Measurements from ENCODE around the gene WDR86. TPM values are rescaled to one million over a fixed set of nuclear protein-coding genes. Genes with fewer than 3 reads are reported as not detected.

Gene WDR86
- total RNA-seq, 1 donor from 2014 or later: 70.5 TPM

DNA sequence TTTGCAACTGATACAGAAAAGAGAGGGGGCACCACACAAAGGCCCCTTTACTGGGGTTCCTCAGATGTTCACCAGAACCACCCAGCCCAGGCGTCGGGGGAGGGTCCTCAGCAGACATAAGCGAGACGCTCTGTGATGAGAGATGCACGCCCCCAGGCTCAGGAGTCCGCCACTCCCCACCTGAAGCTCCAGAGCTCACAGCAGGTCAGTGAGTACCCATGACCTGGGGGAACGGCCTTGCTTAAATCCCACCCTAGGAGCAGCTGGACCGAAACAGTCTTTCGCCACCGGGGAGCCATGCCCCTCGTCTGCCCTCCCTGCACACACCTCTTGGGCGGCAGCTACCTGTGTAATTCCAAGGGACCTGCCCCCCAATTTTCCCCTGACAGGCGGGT lies 27.3 kb upstream of the WDR86 start:
- DNase-seq: no peak
- Mint-ChIP-seq H3K27me3 (ENCODE audit: unreplicated experiment) (no peaks in the 10 kb centered on the region), H3K36me3 (ENCODE audit: unreplicated experiment) (no peaks in the 10 kb centered on the region), H3K4me1 (ENCODE audit: low read depth, unreplicated experiment) (peaks cover 2% of the 10 kb centered on the region), H3K27ac (ENCODE audit: unreplicated experiment) (no peak overlapping the region), H3K9me3 (ENCODE audit: unreplicated experiment) (peaks cover 3% of the 10 kb centered on the region), H3K4me3 (ENCODE audit: unreplicated experiment) (no peak overlapping the region)
- no peak for TF ChIP-seq CTCF (IDR thresholded peaks at IDR 0.05; ENCODE audit: partially characterized antibody, unreplicated experiment)

DNA sequence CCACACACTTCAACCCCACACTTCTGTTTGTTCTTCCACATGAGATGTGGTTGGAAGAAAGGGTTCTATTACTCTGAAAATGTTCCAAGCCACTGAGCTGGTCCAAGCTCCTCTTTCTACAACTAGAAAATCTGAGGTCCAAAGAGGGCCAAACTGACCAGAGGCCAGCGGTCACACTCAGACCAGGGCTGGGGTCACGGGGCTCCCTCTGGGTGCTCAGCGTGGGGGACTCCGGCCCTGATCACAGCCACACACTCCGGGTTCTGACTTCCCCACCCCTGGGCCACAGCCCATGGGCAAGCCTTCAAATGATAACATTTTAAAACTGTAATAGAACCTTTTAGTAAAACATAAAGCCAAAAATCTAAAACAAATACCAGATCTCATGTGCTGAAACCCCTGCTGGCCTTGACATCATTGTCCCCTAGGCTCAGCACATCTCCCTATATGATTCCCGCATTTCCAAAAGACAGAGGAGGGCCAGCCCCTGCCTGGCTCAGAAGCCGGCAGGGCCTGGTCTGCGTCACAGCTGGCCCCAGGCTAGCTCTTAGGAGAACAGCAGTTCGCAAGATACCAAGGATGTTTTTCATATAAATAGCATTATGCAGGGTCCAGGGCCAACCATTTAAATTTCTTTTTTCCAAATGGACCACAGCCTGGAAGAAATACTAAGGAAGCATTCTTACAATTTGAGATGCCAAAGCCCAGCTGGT lies 26.8 kb upstream of the WDR86 start:
- H3K27me3 Mint-ChIP-seq (ENCODE audit: unreplicated experiment): no peaks in the 10 kb centered on the region
- H3K9me3 Mint-ChIP-seq (ENCODE audit: unreplicated experiment): no peaks in the 10 kb centered on the region
- no peaks in the 10 kb centered on the region for H3K36me3 Mint-ChIP-seq (ENCODE audit: unreplicated experiment)
- peaks cover 2% of the 10 kb centered on the region for H3K4me1 Mint-ChIP-seq (ENCODE audit: low read depth, unreplicated experiment)
- H3K4me3 Mint-ChIP-seq (ENCODE audit: unreplicated experiment): no peak overlapping the region
- TF ChIP-seq CTCF (IDR thresholded peaks at IDR 0.05; ENCODE audit: partially characterized antibody, unreplicated experiment): no peak
- no peak overlapping the region for H3K27ac Mint-ChIP-seq (ENCODE audit: unreplicated experiment)
- DNase-seq: no peak

- no peak overlapping the region for H3K4me3 Mint-ChIP-seq (ENCODE audit: unreplicated experiment)
- no peaks in the 10 kb centered on the region for H3K36me3 Mint-ChIP-seq (ENCODE audit: unreplicated experiment)
- TF ChIP-seq CTCF (IDR thresholded peaks at IDR 0.05; ENCODE audit: partially characterized antibody, unreplicated experiment): no peak
- H3K4me1 Mint-ChIP-seq (ENCODE audit: low read depth, unreplicated experiment): peaks cover 2% of the 10 kb centered on the region
- no peaks in the 10 kb centered on the region for H3K27me3 Mint-ChIP-seq (ENCODE audit: unreplicated experiment)
- no peak for DNase-seq
- no peak overlapping the region for H3K27ac Mint-ChIP-seq (ENCODE audit: unreplicated experiment)
- H3K9me3 Mint-ChIP-seq (ENCODE audit: unreplicated experiment): no peaks in the 10 kb centered on the region
Measured at GRCh38 chr7:151435971-151436370, 26.1 kb upstream of the WDR86 start.

GRCh38 chr7:151435103-151435916 lies 25.5 kb upstream of the WDR86 start:
- Mint-ChIP-seq H3K27ac (ENCODE audit: unreplicated experiment) (no peak overlapping the region), H3K27me3 (ENCODE audit: unreplicated experiment) (no peaks in the 10 kb centered on the region), H3K9me3 (ENCODE audit: unreplicated experiment) (no peaks in the 10 kb centered on the region), H3K36me3 (ENCODE audit: unreplicated experiment) (no peaks in the 10 kb centered on the region), H3K4me1 (ENCODE audit: low read depth, unreplicated experiment) (peaks cover 2% of the 10 kb centered on the region), H3K4me3 (ENCODE audit: unreplicated experiment) (no peak overlapping the region)
- no peak for TF ChIP-seq CTCF (IDR thresholded peaks at IDR 0.05; ENCODE audit: partially characterized antibody, unreplicated experiment)
- DNase-seq: no peak

- Mint-ChIP-seq H3K27me3 (ENCODE audit: unreplicated experiment) (no peaks in the 10 kb centered on the region), H3K4me3 (ENCODE audit: unreplicated experiment) (no peak overlapping the region), H3K27ac (ENCODE audit: unreplicated experiment) (no peak overlapping the region), H3K36me3 (ENCODE audit: unreplicated experiment) (no peaks in the 10 kb centered on the region), H3K9me3 (ENCODE audit: unreplicated experiment) (peaks cover 4% of the 10 kb centered on the region), H3K4me1 (ENCODE audit: low read depth, unreplicated experiment) (peaks cover 2% of the 10 kb centered on the region)
- DNase-seq: no peak
- TF ChIP-seq CTCF (IDR thresholded peaks at IDR 0.05; ENCODE audit: partially characterized antibody, unreplicated experiment): no peak
Measured at GRCh38 chr7:151434549-151434948, 24.7 kb upstream of the WDR86 start.

All from glutamatergic neuron (in vitro differentiated cells).